Measurements from ENCODE around the gene CDKN2B-AS1.

The CDKN2B-AS1 gene

DNA sequence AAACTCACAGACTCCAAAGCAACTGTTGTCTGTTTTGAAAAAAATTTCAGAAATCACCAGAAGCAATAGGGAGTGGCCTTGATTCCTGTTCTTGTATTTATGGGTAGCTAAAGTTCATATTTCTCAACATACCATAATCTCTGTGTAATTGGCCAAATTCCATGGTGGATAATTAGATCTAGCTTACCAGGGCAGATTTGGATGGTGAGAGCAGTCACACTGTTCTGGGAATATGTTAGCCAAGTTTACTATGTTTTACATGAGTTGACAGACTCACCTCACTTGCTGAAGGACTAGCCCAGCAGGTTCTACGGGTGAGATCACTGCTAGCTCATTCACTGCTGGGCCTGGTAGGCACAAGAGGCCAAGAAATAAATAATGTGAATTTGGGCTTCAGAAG lies 47.2 kb downstream of the CDKN2B-AS1 start (continued):
- TF ChIP-seq, protein P1, sequence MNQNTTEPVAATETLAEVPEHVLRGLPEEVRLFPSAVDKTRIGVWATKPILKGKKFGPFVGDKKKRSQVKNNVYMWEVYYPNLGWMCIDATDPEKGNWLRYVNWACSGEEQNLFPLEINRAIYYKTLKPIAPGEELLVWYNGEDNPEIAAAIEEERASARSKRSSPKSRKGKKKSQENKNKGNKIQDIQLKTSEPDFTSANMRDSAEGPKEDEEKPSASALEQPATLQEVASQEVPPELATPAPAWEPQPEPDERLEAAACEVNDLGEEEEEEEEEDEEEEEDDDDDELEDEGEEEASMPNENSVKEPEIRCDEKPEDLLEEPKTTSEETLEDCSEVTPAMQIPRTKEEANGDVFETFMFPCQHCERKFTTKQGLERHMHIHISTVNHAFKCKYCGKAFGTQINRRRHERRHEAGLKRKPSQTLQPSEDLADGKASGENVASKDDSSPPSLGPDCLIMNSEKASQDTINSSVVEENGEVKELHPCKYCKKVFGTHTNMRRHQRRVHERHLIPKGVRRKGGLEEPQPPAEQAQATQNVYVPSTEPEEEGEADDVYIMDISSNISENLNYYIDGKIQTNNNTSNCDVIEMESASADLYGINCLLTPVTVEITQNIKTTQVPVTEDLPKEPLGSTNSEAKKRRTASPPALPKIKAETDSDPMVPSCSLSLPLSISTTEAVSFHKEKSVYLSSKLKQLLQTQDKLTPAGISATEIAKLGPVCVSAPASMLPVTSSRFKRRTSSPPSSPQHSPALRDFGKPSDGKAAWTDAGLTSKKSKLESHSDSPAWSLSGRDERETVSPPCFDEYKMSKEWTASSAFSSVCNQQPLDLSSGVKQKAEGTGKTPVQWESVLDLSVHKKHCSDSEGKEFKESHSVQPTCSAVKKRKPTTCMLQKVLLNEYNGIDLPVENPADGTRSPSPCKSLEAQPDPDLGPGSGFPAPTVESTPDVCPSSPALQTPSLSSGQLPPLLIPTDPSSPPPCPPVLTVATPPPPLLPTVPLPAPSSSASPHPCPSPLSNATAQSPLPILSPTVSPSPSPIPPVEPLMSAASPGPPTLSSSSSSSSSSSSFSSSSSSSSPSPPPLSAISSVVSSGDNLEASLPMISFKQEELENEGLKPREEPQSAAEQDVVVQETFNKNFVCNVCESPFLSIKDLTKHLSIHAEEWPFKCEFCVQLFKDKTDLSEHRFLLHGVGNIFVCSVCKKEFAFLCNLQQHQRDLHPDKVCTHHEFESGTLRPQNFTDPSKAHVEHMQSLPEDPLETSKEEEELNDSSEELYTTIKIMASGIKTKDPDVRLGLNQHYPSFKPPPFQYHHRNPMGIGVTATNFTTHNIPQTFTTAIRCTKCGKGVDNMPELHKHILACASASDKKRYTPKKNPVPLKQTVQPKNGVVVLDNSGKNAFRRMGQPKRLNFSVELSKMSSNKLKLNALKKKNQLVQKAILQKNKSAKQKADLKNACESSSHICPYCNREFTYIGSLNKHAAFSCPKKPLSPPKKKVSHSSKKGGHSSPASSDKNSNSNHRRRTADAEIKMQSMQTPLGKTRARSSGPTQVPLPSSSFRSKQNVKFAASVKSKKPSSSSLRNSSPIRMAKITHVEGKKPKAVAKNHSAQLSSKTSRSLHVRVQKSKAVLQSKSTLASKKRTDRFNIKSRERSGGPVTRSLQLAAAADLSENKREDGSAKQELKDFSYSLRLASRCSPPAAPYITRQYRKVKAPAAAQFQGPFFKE (tag by site-specific recombination; IDR thresholded peaks at IDR 0.05; ENCODE audit: borderline replicate concordance), result no peak
- TF ChIP-seq HOXC10 (CRISPR knock-in tag; IDR thresholded peaks at IDR 0.05) (no peak), ZNF112 (tag by site-specific recombination; IDR thresholded peaks at IDR 0.05) (no peak), ZFP41 (tag by site-specific recombination; IDR thresholded peaks at IDR 0.05; ENCODE audit: borderline replicate concordance) (no peak), FEZF1 (tag by site-specific recombination; IDR thresholded peaks at IDR 0.05) (no peak), ZNF391 (tag by site-specific recombination; IDR thresholded peaks at IDR 0.05; ENCODE audit: borderline replicate concordance, low read depth) (no peak)

DNA sequence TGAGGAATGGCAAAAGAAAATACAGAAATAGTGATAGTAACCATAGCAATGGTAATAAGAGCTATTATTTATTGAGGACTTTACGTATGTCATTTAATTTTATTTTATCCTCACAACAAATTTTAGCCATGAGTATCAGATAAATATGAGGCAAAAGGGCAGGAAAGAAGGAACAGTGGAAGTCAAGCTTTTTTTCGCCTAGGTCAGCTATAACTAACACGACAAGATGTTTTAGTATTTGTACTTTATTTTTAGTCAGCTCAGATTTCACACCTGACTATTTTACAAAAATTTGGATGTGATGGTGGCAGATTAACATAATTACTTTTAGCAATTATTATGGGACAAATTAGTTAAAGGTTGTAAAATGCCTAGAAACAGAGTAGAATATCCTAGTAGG lies 49.3 kb downstream of the CDKN2B-AS1 start:
- Histone ChIP-seq H3K27ac (ENCODE audit: extremely low read depth, low read depth, low read length) (no peak overlapping the region), H3K36me3 (ENCODE audit: control insufficient read depth in 2 of 2, insufficient read depth in 1 of 2, low read length in 2 of 2) (peaks cover 3 to 9% of the 10 kb centered on the region in 2 experiments; a peak in 2 of 3 replicates), H3K4me1 (ENCODE audit: control insufficient read depth, insufficient read depth, low read length) (peaks cover 10% of the 10 kb centered on the region; the same call in 1 of the 2 replicates), H3K4me3 (ENCODE audit: low read depth, low read length) (no peak overlapping the region), H3K9me3 (ENCODE audit: control insufficient read depth, insufficient read depth, low read depth, low read length) (no peaks in the 10 kb centered on the region)
- ChIA-PET POLR2A (no interaction called here), CTCF (interaction anchor here (1.0 to 1.1 kb wide), 2 partner anchors 36 to 200 kb away, joined by 5 to 6 read pairs; no protein-coding TSS in a partner anchor)
- TF ChIP-seq ZNF501 (tag by site-specific recombination; IDR thresholded peaks at IDR 0.05), result no peak
- no peak for TF ChIP-seq YY2 (tag by site-specific recombination; IDR thresholded peaks at IDR 0.05)
- TF ChIP-seq ZFP37 (tag by site-specific recombination; IDR thresholded peaks at IDR 0.05), result no peak
- no peak for TF ChIP-seq GLIS2 (tag by site-specific recombination; IDR thresholded peaks at IDR 0.05)
- no peak for TF ChIP-seq ZFHX2 (tag by site-specific recombination; conservative IDR thresholded peaks at IDR 0.05)
- no peak for TF ChIP-seq ZNF843 (tag by site-specific recombination; IDR thresholded peaks at IDR 0.05)
- no peak for TF ChIP-seq ZNF37A (tag by site-specific recombination; IDR thresholded peaks at IDR 0.05)
- TF ChIP-seq, protein P2, sequence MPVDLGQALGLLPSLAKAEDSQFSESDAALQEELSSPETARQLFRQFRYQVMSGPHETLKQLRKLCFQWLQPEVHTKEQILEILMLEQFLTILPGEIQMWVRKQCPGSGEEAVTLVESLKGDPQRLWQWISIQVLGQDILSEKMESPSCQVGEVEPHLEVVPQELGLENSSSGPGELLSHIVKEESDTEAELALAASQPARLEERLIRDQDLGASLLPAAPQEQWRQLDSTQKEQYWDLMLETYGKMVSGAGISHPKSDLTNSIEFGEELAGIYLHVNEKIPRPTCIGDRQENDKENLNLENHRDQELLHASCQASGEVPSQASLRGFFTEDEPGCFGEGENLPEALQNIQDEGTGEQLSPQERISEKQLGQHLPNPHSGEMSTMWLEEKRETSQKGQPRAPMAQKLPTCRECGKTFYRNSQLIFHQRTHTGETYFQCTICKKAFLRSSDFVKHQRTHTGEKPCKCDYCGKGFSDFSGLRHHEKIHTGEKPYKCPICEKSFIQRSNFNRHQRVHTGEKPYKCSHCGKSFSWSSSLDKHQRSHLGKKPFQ (tag by site-specific recombination; IDR thresholded peaks at IDR 0.05), result no peak
- TF ChIP-seq ZNF529 (tag by site-specific recombination; IDR thresholded peaks at IDR 0.05; ENCODE audit: insufficient replicate concordance), result no peak
- no peak for TF ChIP-seq ZNF621 (tag by site-specific recombination; IDR thresholded peaks at IDR 0.05)
- TF ChIP-seq, protein P3, sequence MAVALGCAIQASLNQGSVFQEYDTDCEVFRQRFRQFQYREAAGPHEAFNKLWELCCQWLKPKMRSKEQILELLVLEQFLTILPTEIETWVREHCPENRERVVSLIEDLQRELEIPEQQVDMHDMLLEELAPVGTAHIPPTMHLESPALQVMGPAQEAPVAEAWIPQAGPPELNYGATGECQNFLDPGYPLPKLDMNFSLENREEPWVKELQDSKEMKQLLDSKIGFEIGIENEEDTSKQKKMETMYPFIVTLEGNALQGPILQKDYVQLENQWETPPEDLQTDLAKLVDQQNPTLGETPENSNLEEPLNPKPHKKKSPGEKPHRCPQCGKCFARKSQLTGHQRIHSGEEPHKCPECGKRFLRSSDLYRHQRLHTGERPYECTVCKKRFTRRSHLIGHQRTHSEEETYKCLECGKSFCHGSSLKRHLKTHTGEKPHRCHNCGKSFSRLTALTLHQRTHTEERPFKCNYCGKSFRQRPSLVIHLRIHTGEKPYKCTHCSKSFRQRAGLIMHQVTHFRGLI (tag by site-specific recombination; IDR thresholded peaks at IDR 0.05), result no peak
- no peak for TF ChIP-seq HOXC10 (CRISPR knock-in tag; IDR thresholded peaks at IDR 0.05)
- TF ChIP-seq, protein P4, sequence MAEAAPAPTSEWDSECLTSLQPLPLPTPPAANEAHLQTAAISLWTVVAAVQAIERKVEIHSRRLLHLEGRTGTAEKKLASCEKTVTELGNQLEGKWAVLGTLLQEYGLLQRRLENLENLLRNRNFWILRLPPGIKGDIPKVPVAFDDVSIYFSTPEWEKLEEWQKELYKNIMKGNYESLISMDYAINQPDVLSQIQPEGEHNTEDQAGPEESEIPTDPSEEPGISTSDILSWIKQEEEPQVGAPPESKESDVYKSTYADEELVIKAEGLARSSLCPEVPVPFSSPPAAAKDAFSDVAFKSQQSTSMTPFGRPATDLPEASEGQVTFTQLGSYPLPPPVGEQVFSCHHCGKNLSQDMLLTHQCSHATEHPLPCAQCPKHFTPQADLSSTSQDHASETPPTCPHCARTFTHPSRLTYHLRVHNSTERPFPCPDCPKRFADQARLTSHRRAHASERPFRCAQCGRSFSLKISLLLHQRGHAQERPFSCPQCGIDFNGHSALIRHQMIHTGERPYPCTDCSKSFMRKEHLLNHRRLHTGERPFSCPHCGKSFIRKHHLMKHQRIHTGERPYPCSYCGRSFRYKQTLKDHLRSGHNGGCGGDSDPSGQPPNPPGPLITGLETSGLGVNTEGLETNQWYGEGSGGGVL (tag by site-specific recombination; IDR thresholded peaks at IDR 0.05), result no peak
- TF ChIP-seq, protein P5, sequence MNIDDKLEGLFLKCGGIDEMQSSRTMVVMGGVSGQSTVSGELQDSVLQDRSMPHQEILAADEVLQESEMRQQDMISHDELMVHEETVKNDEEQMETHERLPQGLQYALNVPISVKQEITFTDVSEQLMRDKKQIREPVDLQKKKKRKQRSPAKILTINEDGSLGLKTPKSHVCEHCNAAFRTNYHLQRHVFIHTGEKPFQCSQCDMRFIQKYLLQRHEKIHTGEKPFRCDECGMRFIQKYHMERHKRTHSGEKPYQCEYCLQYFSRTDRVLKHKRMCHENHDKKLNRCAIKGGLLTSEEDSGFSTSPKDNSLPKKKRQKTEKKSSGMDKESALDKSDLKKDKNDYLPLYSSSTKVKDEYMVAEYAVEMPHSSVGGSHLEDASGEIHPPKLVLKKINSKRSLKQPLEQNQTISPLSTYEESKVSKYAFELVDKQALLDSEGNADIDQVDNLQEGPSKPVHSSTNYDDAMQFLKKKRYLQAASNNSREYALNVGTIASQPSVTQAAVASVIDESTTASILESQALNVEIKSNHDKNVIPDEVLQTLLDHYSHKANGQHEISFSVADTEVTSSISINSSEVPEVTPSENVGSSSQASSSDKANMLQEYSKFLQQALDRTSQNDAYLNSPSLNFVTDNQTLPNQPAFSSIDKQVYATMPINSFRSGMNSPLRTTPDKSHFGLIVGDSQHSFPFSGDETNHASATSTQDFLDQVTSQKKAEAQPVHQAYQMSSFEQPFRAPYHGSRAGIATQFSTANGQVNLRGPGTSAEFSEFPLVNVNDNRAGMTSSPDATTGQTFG (tag by site-specific recombination; IDR thresholded peaks at IDR 0.05; ENCODE audit: borderline replicate concordance), result no peak
- TF ChIP-seq ZNF76 (tag by site-specific recombination; IDR thresholded peaks at IDR 0.05; ENCODE audit: borderline replicate concordance, low read depth), result no peak
